ENCODE results near the gene FTCDNL1. TPM values are rescaled to one million over a fixed set of nuclear protein-coding genes. Genes with fewer than 3 reads are reported as not detected.

The FTCDNL1 gene
- total and polyA plus RNA-seq, 3 donors from 2014 or later = 1.5 to 9.7 (median 9.7) TPM

DNA sequence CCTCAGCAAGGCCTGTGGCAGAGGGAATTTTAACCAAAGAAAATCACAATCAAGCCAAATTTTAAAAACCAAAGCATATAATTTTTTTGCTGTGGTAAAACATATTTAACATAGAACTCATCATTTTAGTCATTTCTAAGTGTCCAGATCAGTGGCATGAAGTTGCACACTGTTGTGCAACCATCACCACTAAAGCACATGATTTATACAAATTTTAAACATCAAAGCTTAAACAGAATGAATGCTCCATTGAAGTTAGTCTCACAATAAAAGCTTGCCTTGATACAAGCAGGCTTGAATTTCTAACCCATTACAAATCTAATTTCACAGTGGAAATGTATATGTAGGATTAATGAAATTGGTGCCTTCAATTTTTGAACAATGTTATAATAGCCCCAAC lies 31.2 kb downstream of the FTCDNL1 start:
- Histone ChIP-seq H3K4me3 (no peak overlapping the region), H3K36me3 (ENCODE audit: low read depth, missing control alignments) (no peaks in the 10 kb centered on the region), H3K27ac (no peak overlapping the region), H3K9me3 (no peaks in the 10 kb centered on the region), H3K4me1 (no peaks in the 10 kb centered on the region), H3K27me3 (no peaks in the 10 kb centered on the region)
- TF ChIP-seq POLR2A (IDR thresholded peaks at IDR 0.05) = no peak
- TF ChIP-seq, protein P1, sequence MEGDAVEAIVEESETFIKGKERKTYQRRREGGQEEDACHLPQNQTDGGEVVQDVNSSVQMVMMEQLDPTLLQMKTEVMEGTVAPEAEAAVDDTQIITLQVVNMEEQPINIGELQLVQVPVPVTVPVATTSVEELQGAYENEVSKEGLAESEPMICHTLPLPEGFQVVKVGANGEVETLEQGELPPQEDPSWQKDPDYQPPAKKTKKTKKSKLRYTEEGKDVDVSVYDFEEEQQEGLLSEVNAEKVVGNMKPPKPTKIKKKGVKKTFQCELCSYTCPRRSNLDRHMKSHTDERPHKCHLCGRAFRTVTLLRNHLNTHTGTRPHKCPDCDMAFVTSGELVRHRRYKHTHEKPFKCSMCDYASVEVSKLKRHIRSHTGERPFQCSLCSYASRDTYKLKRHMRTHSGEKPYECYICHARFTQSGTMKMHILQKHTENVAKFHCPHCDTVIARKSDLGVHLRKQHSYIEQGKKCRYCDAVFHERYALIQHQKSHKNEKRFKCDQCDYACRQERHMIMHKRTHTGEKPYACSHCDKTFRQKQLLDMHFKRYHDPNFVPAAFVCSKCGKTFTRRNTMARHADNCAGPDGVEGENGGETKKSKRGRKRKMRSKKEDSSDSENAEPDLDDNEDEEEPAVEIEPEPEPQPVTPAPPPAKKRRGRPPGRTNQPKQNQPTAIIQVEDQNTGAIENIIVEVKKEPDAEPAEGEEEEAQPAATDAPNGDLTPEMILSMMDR (IDR thresholded peaks at IDR 0.05) = no peak
- intact Hi-C loops (cut with DNase I; ENCODE audit: low total_unique reads) = no loop called here
- no peak for DNase-seq

DNA sequence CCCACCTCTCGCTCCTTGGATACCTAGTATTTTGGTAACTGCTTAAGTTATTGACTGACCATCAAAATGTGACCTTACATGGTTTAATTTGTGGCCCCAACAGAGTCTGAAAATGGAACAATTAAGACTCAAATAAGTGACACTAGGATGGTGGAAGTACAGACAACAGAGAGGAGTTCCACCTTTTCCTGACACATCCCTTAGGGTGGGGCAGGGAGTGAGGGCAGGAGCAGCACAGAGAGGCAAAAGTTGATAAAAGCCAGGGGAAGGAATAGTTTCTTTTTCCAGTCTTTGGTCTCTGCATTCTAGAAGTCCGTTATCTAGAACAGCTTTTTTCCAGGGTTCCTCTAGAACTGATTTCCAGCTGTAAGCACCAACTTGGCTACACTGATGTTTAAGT lies 32.2 kb downstream of the FTCDNL1 start:
- H3K9me3 ChIP-seq = no peaks in the 10 kb centered on the region
- DNase-seq = no peak
- intact Hi-C loops (cut with DNase I; ENCODE audit: low total_unique reads) = no loop called here
- no peak overlapping the region for H3K4me3 ChIP-seq
- 86 to 95% methylated on average over 2 of the region's 2 CpGs for WGBS, 2 donors
- H3K27ac ChIP-seq = no peak overlapping the region
- TF ChIP-seq, protein P1 (IDR thresholded peaks at IDR 0.05) = no peak
- no peak for TF ChIP-seq POLR2A (IDR thresholded peaks at IDR 0.05)
- no peaks in the 10 kb centered on the region for H3K36me3 ChIP-seq (ENCODE audit: low read depth, missing control alignments)
- H3K4me1 ChIP-seq = no peaks in the 10 kb centered on the region
- no peaks in the 10 kb centered on the region for H3K27me3 ChIP-seq

DNA sequence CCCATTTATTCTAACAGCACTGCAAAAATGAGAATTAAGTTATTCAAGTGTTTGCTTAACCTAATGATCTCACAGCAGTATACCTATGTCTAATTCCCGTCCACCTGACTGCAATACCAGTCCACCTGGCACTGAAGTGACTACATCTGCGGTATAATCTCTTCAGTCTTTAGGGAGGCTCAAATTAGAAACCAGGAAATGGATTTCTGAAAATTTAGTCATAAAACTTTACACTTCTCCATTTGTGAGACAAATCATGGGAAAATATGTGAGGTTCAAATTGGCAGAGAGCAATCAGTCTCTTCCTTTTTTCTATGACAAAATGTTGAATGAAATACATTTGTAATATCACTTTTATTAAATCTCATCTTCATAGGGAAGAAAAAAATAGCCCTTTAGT lies 33.0 kb downstream of the FTCDNL1 start:
- no peaks in the 10 kb centered on the region for H3K27me3 ChIP-seq
- TF ChIP-seq, protein P1 (IDR thresholded peaks at IDR 0.05) = no peak
- no peak for TF ChIP-seq POLR2A (IDR thresholded peaks at IDR 0.05)
- H3K9me3 ChIP-seq = no peaks in the 10 kb centered on the region
- no peaks in the 10 kb centered on the region for H3K4me1 ChIP-seq
- H3K36me3 ChIP-seq (ENCODE audit: low read depth, missing control alignments) = no peaks in the 10 kb centered on the region
- intact Hi-C loops (cut with DNase I; ENCODE audit: low total_unique reads) = no loop called here
- no peak overlapping the region for H3K27ac ChIP-seq
- 87 to 94% methylated on average over 2 of the region's 2 CpGs for WGBS, 2 donors
- H3K4me3 ChIP-seq = no peak overlapping the region
- DNase-seq = no peak

DNA sequence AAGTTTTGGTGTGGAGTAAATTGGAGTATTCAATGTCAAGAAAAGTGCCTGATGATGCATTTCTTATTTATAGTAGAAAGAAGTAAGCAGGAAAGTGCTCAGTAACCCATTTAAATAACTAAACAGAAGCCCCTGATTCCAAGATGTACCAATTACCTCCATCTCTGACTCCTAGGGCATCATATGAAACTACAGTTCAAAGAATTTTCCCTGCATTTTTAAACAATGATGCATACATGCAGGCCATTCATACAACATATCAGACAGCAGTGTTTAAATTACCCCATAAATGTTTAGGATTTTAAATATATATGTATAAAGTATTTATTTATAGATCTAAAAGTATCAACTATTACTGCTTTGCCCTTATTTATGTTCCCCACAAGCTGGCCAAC lies 36.2 kb downstream of the FTCDNL1 start:
- TF ChIP-seq POLR2A (IDR thresholded peaks at IDR 0.05) = no peak
- TF ChIP-seq, protein P1 (IDR thresholded peaks at IDR 0.05) = no peak
- Histone ChIP-seq H3K27ac (no peak overlapping the region), H3K4me1 (no peaks in the 10 kb centered on the region), H3K27me3 (no peaks in the 10 kb centered on the region), H3K9me3 (no peaks in the 10 kb centered on the region), H3K36me3 (ENCODE audit: low read depth, missing control alignments) (no peaks in the 10 kb centered on the region), H3K4me3 (no peak overlapping the region)
- intact Hi-C loops (cut with DNase I; ENCODE audit: low total_unique reads) = no loop called here
- no peak for DNase-seq

DNA sequence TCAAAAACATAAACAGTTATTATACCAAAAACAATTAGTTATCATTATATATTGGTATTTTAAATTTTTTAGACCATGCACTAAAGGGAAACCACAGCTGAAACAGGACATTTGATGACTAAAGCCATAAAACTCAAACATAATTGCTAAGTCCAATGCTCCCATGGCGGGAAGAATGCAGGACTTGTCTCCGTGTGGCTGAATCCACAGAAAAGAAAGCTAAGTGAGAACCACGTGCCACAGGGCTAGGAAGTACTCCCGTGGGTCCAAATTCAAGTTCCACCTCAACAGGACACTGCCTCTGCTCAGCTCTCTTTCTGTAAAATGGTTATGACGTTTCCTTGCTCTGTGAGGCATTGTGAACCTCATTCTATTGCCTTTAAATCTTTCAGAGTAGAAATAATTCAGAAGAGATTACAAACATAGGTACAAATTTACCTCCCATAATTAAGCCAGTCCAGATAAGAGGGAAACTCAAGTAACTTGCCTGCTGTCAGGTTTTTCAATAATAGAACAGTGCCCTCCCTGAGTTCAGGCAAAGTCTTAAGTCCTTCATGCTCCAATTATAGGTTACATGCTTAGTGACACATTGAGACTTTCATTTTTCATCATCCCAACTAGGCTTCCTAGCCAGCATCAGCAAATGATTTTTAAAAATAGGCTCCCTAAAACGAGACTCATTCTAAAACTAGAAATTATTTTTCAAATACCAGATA lies 36.7 kb downstream of the FTCDNL1 start:
- no peaks in the 10 kb centered on the region for H3K27me3 ChIP-seq
- H3K4me1 ChIP-seq = no peaks in the 10 kb centered on the region
- H3K27ac ChIP-seq = no peak overlapping the region
- no peaks in the 10 kb centered on the region for H3K9me3 ChIP-seq
- whole genome bisulfite sequencing, 2 donors = 70 to 83% methylated on average over 6 of the region's 6 CpGs
- H3K4me3 ChIP-seq = no peak overlapping the region
- no peak for TF ChIP-seq POLR2A (IDR thresholded peaks at IDR 0.05)
- TF ChIP-seq, protein P1 (IDR thresholded peaks at IDR 0.05) = no peak
- H3K36me3 ChIP-seq (ENCODE audit: low read depth, missing control alignments) = no peaks in the 10 kb centered on the region
- intact Hi-C loops (cut with DNase I; ENCODE audit: low total_unique reads) = no loop called here
- no peak for DNase-seq
